ENCODE measurements around the gene TLX2. TPM values are rescaled to one million over a fixed set of nuclear protein-coding genes. Genes with fewer than 3 reads are reported as not detected.
A peak's percentile ranks its signal among the peaks of the same experiment; 100 is the strongest.

Gene TLX2
- total and polyA plus RNA-seq, 2 of the 13 experiments (the other 11 are each of a cell fraction or from before 2014, with no cell fraction given), result 0.05 to 0.20 TPM

DNA sequence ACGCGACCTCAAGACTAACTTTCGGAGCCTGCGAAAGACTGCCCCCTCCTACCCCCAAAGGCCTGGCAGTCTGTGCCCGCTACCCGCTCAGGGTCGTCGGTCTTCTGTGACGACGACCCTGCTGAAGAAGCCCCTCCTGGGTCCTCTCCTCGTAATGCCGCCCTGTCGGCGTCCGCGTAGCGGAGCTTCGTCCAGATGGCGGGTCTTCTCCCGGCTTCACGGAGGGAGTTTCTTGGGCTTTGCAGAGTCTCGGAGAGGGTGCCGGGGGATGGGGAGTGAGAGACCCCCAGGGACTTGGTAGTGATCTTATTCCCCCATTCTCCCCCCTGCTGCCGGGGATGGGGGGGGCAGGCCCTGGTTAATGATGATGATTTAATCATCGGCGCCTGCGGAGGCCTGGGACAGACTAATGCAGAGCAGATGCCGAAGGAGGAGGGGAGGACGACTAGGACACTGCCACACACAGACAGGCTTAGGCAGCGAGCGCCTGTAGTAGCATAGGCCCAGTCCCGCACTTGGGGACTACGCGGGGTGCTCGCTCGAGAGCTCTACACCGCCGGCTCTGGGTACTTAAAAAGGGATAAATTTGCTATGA lies 6.2 kb upstream of the TLX2 start (continued):
- no peak for TF ChIP-seq SOX13 (IDR thresholded peaks at IDR 0.05)
- TF ChIP-seq SOX13 (CRISPR knock-in tag; conservative IDR thresholded peaks at IDR 0.05 in 1 of 2, IDR thresholded peaks at IDR 0.05 in 1 of 2), result peak; percentile 2 to 55; a peak in 2 of 4 replicates
- TF ChIP-seq, protein P1, sequence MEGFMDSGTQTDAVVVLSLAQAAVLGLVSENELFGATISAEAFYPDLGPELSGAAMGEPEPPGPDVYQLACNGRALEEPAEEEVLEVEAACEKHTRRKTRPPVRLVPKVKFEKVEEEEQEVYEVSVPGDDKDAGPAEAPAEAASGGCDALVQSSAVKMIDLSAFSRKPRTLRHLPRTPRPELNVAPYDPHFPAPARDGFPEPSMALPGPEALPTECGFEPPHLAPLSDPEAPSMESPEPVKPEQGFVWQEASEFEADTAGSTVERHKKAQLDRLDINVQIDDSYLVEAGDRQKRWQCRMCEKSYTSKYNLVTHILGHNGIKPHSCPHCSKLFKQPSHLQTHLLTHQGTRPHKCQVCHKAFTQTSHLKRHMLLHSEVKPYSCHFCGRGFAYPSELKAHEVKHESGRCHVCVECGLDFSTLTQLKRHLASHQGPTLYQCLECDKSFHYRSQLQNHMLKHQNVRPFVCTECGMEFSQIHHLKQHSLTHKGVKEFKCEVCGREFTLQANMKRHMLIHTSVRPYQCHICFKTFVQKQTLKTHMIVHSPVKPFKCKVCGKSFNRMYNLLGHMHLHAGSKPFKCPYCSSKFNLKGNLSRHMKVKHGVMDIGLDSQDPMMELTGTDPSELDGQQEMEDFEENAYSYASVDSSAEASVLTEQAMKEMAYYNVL (CRISPR knock-in tag; IDR thresholded peaks at IDR 0.05; ENCODE audit: borderline replicate concordance), result 0 out of 2 replicates have a peak, but pooled peaks have one; percentile 37
- no peak for TF ChIP-seq ZNF451 (CRISPR knock-in tag; IDR thresholded peaks at IDR 0.05)
- peak; percentile 16; the same call in 1 of the 2 replicates for TF ChIP-seq SNAI1 (CRISPR knock-in tag; IDR thresholded peaks at IDR 0.05; ENCODE audit: borderline replicate concordance)
- no peak for TF ChIP-seq SSRP1 (CRISPR knock-in tag; IDR thresholded peaks at IDR 0.05)
- 0 out of 2 replicates have a peak, but pooled peaks have one; percentile 27 for TF ChIP-seq ZNF816 (CRISPR knock-in tag; IDR thresholded peaks at IDR 0.05; ENCODE audit: borderline replicate concordance)
- no peak for TF ChIP-seq SAFB2 (CRISPR knock-in tag; IDR thresholded peaks at IDR 0.05; ENCODE audit: borderline replicate concordance, low read depth)
- TF ChIP-seq ZNF713 (CRISPR knock-in tag; IDR thresholded peaks at IDR 0.05), result no peak
- TF ChIP-seq MIXL1 (CRISPR knock-in tag; IDR thresholded peaks at IDR 0.05), result 0 out of 2 replicates have a peak, but pooled peaks have one; percentile 7
- no peak for TF ChIP-seq ZFP41 (CRISPR knock-in tag; IDR thresholded peaks at IDR 0.05; ENCODE audit: borderline replicate concordance)
- no peak; the same call in 1 of the 2 replicates for TF ChIP-seq KDM5A (IDR thresholded peaks at IDR 0.05; ENCODE audit: borderline replicate concordance, low read length)
- no peak for TF ChIP-seq XBP1 (CRISPR knock-in tag; IDR thresholded peaks at IDR 0.05)
- peak; percentile 64 for TF ChIP-seq ZBTB7B (CRISPR knock-in tag; IDR thresholded peaks at IDR 0.05)
- no peak for TF ChIP-seq JUN (CRISPR knock-in tag; IDR thresholded peaks at IDR 0.05)
- TF ChIP-seq, protein P2, sequence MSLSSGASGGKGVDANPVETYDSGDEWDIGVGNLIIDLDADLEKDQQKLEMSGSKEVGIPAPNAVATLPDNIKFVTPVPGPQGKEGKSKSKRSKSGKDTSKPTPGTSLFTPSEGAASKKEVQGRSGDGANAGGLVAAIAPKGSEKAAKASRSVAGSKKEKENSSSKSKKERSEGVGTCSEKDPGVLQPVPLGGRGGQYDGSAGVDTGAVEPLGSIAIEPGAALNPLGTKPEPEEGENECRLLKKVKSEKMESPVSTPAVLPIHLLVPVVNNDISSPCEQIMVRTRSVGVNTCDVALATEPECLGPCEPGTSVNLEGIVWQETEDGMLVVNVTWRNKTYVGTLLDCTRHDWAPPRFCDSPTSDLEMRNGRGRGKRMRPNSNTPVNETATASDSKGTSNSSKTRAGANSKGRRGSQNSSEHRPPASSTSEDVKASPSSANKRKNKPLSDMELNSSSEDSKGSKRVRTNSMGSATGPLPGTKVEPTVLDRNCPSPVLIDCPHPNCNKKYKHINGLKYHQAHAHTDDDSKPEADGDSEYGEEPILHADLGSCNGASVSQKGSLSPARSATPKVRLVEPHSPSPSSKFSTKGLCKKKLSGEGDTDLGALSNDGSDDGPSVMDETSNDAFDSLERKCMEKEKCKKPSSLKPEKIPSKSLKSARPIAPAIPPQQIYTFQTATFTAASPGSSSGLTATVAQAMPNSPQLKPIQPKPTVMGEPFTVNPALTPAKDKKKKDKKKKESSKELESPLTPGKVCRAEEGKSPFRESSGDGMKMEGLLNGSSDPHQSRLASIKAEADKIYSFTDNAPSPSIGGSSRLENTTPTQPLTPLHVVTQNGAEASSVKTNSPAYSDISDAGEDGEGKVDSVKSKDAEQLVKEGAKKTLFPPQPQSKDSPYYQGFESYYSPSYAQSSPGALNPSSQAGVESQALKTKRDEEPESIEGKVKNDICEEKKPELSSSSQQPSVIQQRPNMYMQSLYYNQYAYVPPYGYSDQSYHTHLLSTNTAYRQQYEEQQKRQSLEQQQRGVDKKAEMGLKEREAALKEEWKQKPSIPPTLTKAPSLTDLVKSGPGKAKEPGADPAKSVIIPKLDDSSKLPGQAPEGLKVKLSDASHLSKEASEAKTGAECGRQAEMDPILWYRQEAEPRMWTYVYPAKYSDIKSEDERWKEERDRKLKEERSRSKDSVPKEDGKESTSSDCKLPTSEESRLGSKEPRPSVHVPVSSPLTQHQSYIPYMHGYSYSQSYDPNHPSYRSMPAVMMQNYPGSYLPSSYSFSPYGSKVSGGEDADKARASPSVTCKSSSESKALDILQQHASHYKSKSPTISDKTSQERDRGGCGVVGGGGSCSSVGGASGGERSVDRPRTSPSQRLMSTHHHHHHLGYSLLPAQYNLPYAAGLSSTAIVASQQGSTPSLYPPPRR (CRISPR knock-in tag; IDR thresholded peaks at IDR 0.05; ENCODE audit: borderline replicate concordance), result peak; percentile 48; the same call in 1 of the 2 replicates
- 0 out of 2 replicates have a peak, but pooled peaks have one; percentile 5 for TF ChIP-seq ZNF274 (CRISPR knock-in tag; IDR thresholded peaks at IDR 0.05)
- TF ChIP-seq SRSF1 (optimal IDR thresholded peaks at IDR 0.05; ENCODE audit: low read depth, low read length), result peak; percentile 54
- TF ChIP-seq U2AF1 (optimal IDR thresholded peaks at IDR 0.05; ENCODE audit: low read depth, low read length), result no peak
- 0 out of 2 replicates have a peak, but pooled peaks have one; percentile 43 for TF ChIP-seq ESRRA (CRISPR knock-in tag; IDR thresholded peaks at IDR 0.05; ENCODE audit: low read depth)
- no peak for TF ChIP-seq ATF1 (CRISPR knock-in tag; IDR thresholded peaks at IDR 0.05)
- TF ChIP-seq MEIS2 (CRISPR knock-in tag; IDR thresholded peaks at IDR 0.05), result no peak
- no peak for TF ChIP-seq ARNTL (CRISPR knock-in tag; IDR thresholded peaks at IDR 0.05)
- no peak for TF ChIP-seq ZNF556 (CRISPR knock-in tag; IDR thresholded peaks at IDR 0.05; ENCODE audit: borderline replicate concordance)

Measured in HepG2 (cell line).